HepG2 (cell line): Measurements from ENCODE around the gene PPFIA4. TPM values are rescaled to one million over a fixed set of nuclear protein-coding genes. Genes with fewer than 3 reads are reported as not detected.

Source experiments
- ATAC-seq: fragments of 200-7000 bp; cut with Tn5 transposase; 3 replicates; pipeline ENCODE4 v1.9.1; 2020; ENCODE audit warnings: mild to moderate bottlenecking, moderate library complexity
- BruUV-seq: library from RNA; stranded (reverse); fragments of 400-500 nt; replicated peaks from 2 replicates; lab custom pipeline; 2021; lab: Mats Ljungman, UMichigan
- CTCF ChIA-PET: fragments of 300-600 bp; formaldehyde crosslinking; extraction: SDS; loops from one replicate; lab custom pipeline; 2021; ENCODE audit warnings: low total read pairs, inconsistent platforms, low intra/inter-chr PET ratio; lab: Yijun Ruan, JAX
- POLR2A ChIA-PET: fragments of 350-600 bp; sonication (Branson Sonifier 250); formaldehyde crosslinking; loops from one replicate; lab custom pipeline; 2020; ENCODE audit warnings: antibody characterized with exemption, inconsistent platforms; lab: Yijun Ruan, JAX
- DNase-seq: peaks from one replicate; pipeline ENCODE4 v3.0.0-alpha.2; 2015; ENCODE audit warnings: low spot score
- FAIRE-seq: peaks from 3 replicates; lab custom pipeline; 2011; peaks lifted over from hg19 to GRCh38; lab: Jason Lieb, UNC
- H2AFZ ChIP-seq: one replicate; pipeline ENCODE4 v1.6.1; 2011; ENCODE audit warnings: low read length, inconsistent platforms
- H3K27ac ChIP-seq: fragments of 300-600 bp; 3 replicates; pipeline ENCODE4 v1.8.0; 2011; ENCODE audit warnings: mixed run types, mild to moderate bottlenecking, mixed read lengths, low read length, inconsistent platforms; ENCODE audit not compliant: insufficient read depth; ENCODE audit errors: extremely low read length
- H3K27me3 ChIP-seq, 2 experiments: fragments of 200-600 bp in 1 of 2; 2 replicates in 1 of 2; 3 replicates in 1 of 2; pipeline versions ENCODE4 v1.6.0 to v1.8.0; 2011; ENCODE audit warnings: low read length in 2 of 2, mild to moderate bottlenecking in 2 of 2, moderate library complexity in 2 of 2, inconsistent platforms in 1 of 2; ENCODE audit not compliant: insufficient read depth in 2 of 2, control insufficient read depth in 1 of 2
- H3K36me3 ChIP-seq, 2 experiments: fragments of 200-600 bp in 1 of 2; replicated peaks in 1 of 2; 2 replicates in 1 of 2; 3 replicates in 1 of 2; pipeline versions ENCODE4 v1.5.1 to v1.8.0; 2011; ENCODE audit warnings: low read length in 2 of 2, inconsistent platforms in 1 of 2; ENCODE audit not compliant: insufficient read depth in 2 of 2, control insufficient read depth in 1 of 2
- H3K4me1 ChIP-seq: 2 replicates; pipeline ENCODE4 v1.5.1; 2012; ENCODE audit warnings: low read length, inconsistent platforms; ENCODE audit not compliant: insufficient read depth
- H3K4me2 ChIP-seq: 2 replicates; pipeline ENCODE4 v1.6.0; 2011; ENCODE audit warnings: low read depth, low read length, inconsistent platforms
- H3K4me3 ChIP-seq, 3 experiments: fragments of 200-600 bp in 1 of 3; sonication (generic), shearing (Covaris generic) in 1 of 3; replicated peaks in 1 of 3; 2 replicates each; pipeline ENCODE4 v1.5.1; 2011 to 2016; ENCODE audit warnings: low read length in 3 of 3, inconsistent platforms in 2 of 3, low read depth in 2 of 3, mild to moderate bottlenecking in 2 of 3, control low read depth in 1 of 3, mixed read lengths in 1 of 3; ENCODE audit not compliant: insufficient read depth in 1 of 3
- H3K79me2 ChIP-seq: one replicate; pipeline ENCODE4 v1.6.1; 2011; ENCODE audit warnings: low read length, inconsistent platforms; ENCODE audit not compliant: insufficient read depth
- H3K9ac ChIP-seq: 2 replicates; pipeline ENCODE4 v1.6.0; 2011; ENCODE audit warnings: mild to moderate bottlenecking, low read depth, low read length, inconsistent platforms; ENCODE audit not compliant: insufficient read depth
- H3K9me3 ChIP-seq: 2 replicates; pipeline ENCODE4 v1.5.1; 2012; ENCODE audit warnings: mild to moderate bottlenecking, low read length
- H4K20me1 ChIP-seq: 2 replicates; pipeline ENCODE4 v1.6.0; 2011; ENCODE audit warnings: inconsistent platforms, mild to moderate bottlenecking, low read length, moderate library complexity; ENCODE audit not compliant: insufficient read depth
- ATRX ChIP-seq: sonication (generic); formaldehyde crosslinking; IDR thresholded peaks from 2 replicates; pipeline ENCODE4 v1.4.0; 2020; ENCODE audit warnings: missing genetic modification reagents, borderline replicate concordance
- CREM ChIP-seq, 2 experiments: sonication (generic) in 1 of 2; formaldehyde crosslinking in 1 of 2; IDR thresholded peaks; 2 replicates each; pipeline versions ENCODE4 v1.4.0 to v1.6.1; 2016 to 2020; ENCODE audit warnings: antibody characterized with exemption in 1 of 2, mild to moderate bottlenecking in 1 of 2, missing genetic modification reagents in 1 of 2
- HNRNPL ChIP-seq: fragments of 200-400 bp; formaldehyde crosslinking; IDR thresholded peaks from 2 replicates; pipeline ENCODE4 v1.6.1; 2017; ENCODE audit warnings: mild to moderate bottlenecking, low read depth, low read length
- KDM3A ChIP-seq: IDR thresholded peaks from 2 replicates; pipeline ENCODE4 v1.6.1; 2018; ENCODE audit warnings: low read depth, missing compliant biosample characterization
- KLF15 ChIP-seq: sonication (generic); formaldehyde crosslinking; IDR thresholded peaks from 2 replicates; pipeline ENCODE4 v1.8.1; 2023; ENCODE audit warnings: borderline replicate concordance, mild to moderate bottlenecking, inconsistent platforms, missing genetic modification reagents, mixed read lengths
- KLF6 ChIP-seq: IDR thresholded peaks from 2 replicates; pipeline ENCODE4 v1.8.0; 2016; ENCODE audit warnings: missing biosample characterization, missing genetic modification reagents
- NCOA5 ChIP-seq: sonication (generic); formaldehyde crosslinking; IDR thresholded peaks from 2 replicates; pipeline ENCODE4 v1.4.0; 2020; ENCODE audit warnings: missing genetic modification reagents
- NFE2L2 ChIP-seq: fragments of 150-350 bp; IDR thresholded peaks from 2 replicates; pipeline ENCODE4 v1.6.1; 2014; ENCODE audit warnings: low read length
- NR1H2 ChIP-seq: sonication (generic); formaldehyde crosslinking; IDR thresholded peaks from 2 replicates; pipeline ENCODE4 v1.8.1; 2022; ENCODE audit warnings: low read depth, missing genetic modification reagents, borderline replicate concordance
- PAF1 ChIP-seq: IDR thresholded peaks from 2 replicates; pipeline ENCODE4 v1.6.1; 2016; ENCODE audit warnings: missing genetic modification reagents, missing compliant biosample characterization
- POLR2AphosphoS2 ChIP-seq: IDR thresholded peaks from 2 replicates; pipeline ENCODE4 v1.6.1; 2011; ENCODE audit warnings: low read depth, low read length, improper control_type of control experiment
- RNF2 ChIP-seq: fragments of 450-650 bp; conservative IDR thresholded peaks from 2 replicates; pipeline ENCODE4 v1.6.1; 2016; ENCODE audit warnings: low read depth
- SALL1 ChIP-seq: sonication (generic); formaldehyde crosslinking; IDR thresholded peaks from 2 replicates; pipeline ENCODE4 v1.8.0; 2022; ENCODE audit warnings: mild to moderate bottlenecking, missing genetic modification reagents
- SIX4 ChIP-seq: sonication (generic); formaldehyde crosslinking; IDR thresholded peaks from 2 replicates; pipeline ENCODE4 v1.4.0; 2020; ENCODE audit warnings: missing genetic modification reagents
- ZFAT ChIP-seq: sonication (generic); formaldehyde crosslinking; conservative IDR thresholded peaks from 2 replicates; pipeline ENCODE4 v1.8.1; 2023; ENCODE audit warnings: missing genetic modification reagents, inconsistent platforms
- ZFYVE20 ChIP-seq: sonication (generic); formaldehyde crosslinking; IDR thresholded peaks from 2 replicates; pipeline ENCODE4 v1.8.0; 2023; ENCODE audit warnings: low read depth, mild to moderate bottlenecking, moderate library complexity, missing genetic modification reagents, borderline replicate concordance
- ZNF24 ChIP-seq: fragments of 450-650 bp; IDR thresholded peaks from 2 replicates; pipeline ENCODE4 v1.6.1; 2017; ENCODE audit warnings: antibody characterized with exemption, mild to moderate bottlenecking
- ZNF557 ChIP-seq: sonication (generic); formaldehyde crosslinking; IDR thresholded peaks from 2 replicates; pipeline ENCODE4 v1.4.0; 2020; ENCODE audit warnings: missing genetic modification reagents
- ZNF619 ChIP-seq: sonication (generic); formaldehyde crosslinking; IDR thresholded peaks from 2 replicates; pipeline ENCODE4 v1.4.0; 2020; ENCODE audit warnings: mild to moderate bottlenecking, missing genetic modification reagents
- WGBS: methylation state at CpG from one replicate; pipeline ENCODE4 v1.1.6; 2017; ENCODE audit warnings: low lambda C conversion rate; 5-methylcytosine and 5-hydroxymethylcytosine counted together
- in situ Hi-C: cut with HindIII; loops from 2 replicates; pipeline ENCODE4 v1.10.0; 2017; ENCODE audit warnings: low pct_unique_long_range_greater_than_20kb; ENCODE audit not compliant: extremely low pct_ligation_motif_present
- intact Hi-C: fragments of 100-400 bp; cut with micrococcal nuclease; formaldehyde crosslinking; loops from one replicate; pipeline ENCODE4 v1.10.0; 2022; ENCODE audit not compliant: unreplicated experiment
- polyA plus RNA-seq, 8 experiments: library from polyadenylated mRNA; depleted of rRNA in 3 of 8; stranded (reverse) in 7 of 8; unstranded in 1 of 8; fragments of >200 nt; fragmentation: Illumina TruSeq in 4 of 8; extraction: Trizol in 4 of 8; gene quantifications; 2 replicates each; pipeline versions ENCODE4 v1.2.1 to v1.2.3, GENCODE V29; 2011 to 2016; ENCODE audit warnings: low read depth in 4 of 8, missing spikeins in 1 of 8, mixed read lengths in 1 of 8; ENCODE audit not compliant: insufficient read depth in 1 of 8
- total RNA-seq, 5 experiments: library from RNA; depleted of rRNA; stranded (reverse); fragments of >200 nt; fragmentation: Illumina TruSeq; extraction: Trizol; gene quantifications; 2 replicates each; pipeline ENCODE4 v1.2.3, GENCODE V29; 2016; ENCODE audit warnings: low read depth in 1 of 5
- TF ChIP-seq, protein P1 (sequence below): sonication (generic); formaldehyde crosslinking; IDR thresholded peaks from 2 replicates; pipeline ENCODE4 v1.8.1; 2023; ENCODE audit warnings: mild to moderate bottlenecking, missing genetic modification reagents

Gene PPFIA4
- total and polyA plus RNA-seq, 2 of the 13 experiments (the other 11 are each of a cell fraction or from before 2014, with no cell fraction given) = 6.4 TPM; not detected in 1

- no peak for FAIRE-seq
- in situ Hi-C loops = no loop called here
- no TSS peak for BruUV-seq
These were observed 20.8 kb downstream of the PPFIA4 start for GRCh38 chr1:203046984-203047630.

More at GRCh38 chr1:203046984-203047630, 20.8 kb downstream of the PPFIA4 start:
- TF ChIP-seq KLF6 (CRISPR knock-in tag) (no peak), ZFYVE20 (CRISPR knock-in tag) (no peak), SALL1 (no peak), ZNF24 (no peak), KDM3A (CRISPR knock-in tag) (no peak), POLR2AphosphoS2 (no peak), NCOA5 (no peak), ZFAT (no peak), NFE2L2 (no peak), RNF2 (no peak), ATRX (CRISPR knock-in tag) (no peak), ZNF619 (CRISPR knock-in tag) (no peak), PAF1 (CRISPR knock-in tag) (no peak), HNRNPL (no peak), ZNF557 (CRISPR knock-in tag) (no peak), KLF15 (CRISPR knock-in tag) (no peak), SIX4 (no peak), NR1H2 (CRISPR knock-in tag) (no peak), CREM (IDR thresholded peaks at IDR 0.05) (no peak), CREM (CRISPR knock-in tag; IDR thresholded peaks at IDR 0.05) (no peak)
- TF ChIP-seq, protein P1, sequence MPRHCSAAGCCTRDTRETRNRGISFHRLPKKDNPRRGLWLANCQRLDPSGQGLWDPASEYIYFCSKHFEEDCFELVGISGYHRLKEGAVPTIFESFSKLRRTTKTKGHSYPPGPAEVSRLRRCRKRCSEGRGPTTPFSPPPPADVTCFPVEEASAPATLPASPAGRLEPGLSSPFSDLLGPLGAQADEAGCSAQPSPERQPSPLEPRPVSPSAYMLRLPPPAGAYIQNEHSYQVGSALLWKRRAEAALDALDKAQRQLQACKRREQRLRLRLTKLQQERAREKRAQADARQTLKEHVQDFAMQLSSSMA (CRISPR knock-in tag) = no peak
- H2AFZ ChIP-seq = no peak overlapping the region
- H3K9ac ChIP-seq = no peak overlapping the region
- intact Hi-C loops = no loop called here
- ATAC-seq (no peak), DNase-seq (no peak)
- no peak overlapping the region for H3K27ac ChIP-seq
- no peaks in the 10 kb centered on the region for H4K20me1 ChIP-seq
- H3K4me1 ChIP-seq = no peaks in the 10 kb centered on the region
- 41% methylated on average over 10 of the region's 15 CpGs for WGBS
- H3K4me2 ChIP-seq = no peak overlapping the region
- peaks cover 4 to 39% of the 10 kb centered on the region in 2 experiments for H3K27me3 ChIP-seq
- H3K36me3 ChIP-seq = no peaks in the 10 kb centered on the region
- ChIA-PET POLR2A (no interaction called here), CTCF (no interaction called here)
- no peaks in the 10 kb centered on the region for H3K9me3 ChIP-seq
- H3K79me2 ChIP-seq = no peaks in the 10 kb centered on the region
- H3K4me3 ChIP-seq = no peak overlapping the region
